Stimulated activated memory B cell treated with anti-CD40 and anti-IgM and Interleukin-4, amounts not matched to agents 10 μg/mL and 1 μg/mL and 100 μg/mL, for 72 hours (primary cell): Measurements from ENCODE around the gene GFRA1.
"Not testable (repeated sequence)": the region's sequence is repeated elsewhere in the genome, so short reads cannot be mapped to it uniquely, and the experiment has no call there.

Experiments used
- ATAC-seq: fragments of 150-1000 bp; cut with Tn5 transposase; 2 replicates; pipeline ENCODE4 v1.10.0; 2021
- H3K27ac Mint-ChIP-seq: one replicate; pipeline ENCODE4 v1.8.0; 2022; ENCODE audit warnings: mild to moderate bottlenecking, mixed read lengths
- H3K27me3 Mint-ChIP-seq: one replicate; pipeline ENCODE4 v1.8.0; 2022; ENCODE audit warnings: mixed read lengths
- H3K36me3 Mint-ChIP-seq: one replicate; pipeline ENCODE4 v1.8.0; 2022; ENCODE audit warnings: mixed read lengths
- H3K4me1 Mint-ChIP-seq: one replicate; pipeline ENCODE4 v1.8.0; 2022; ENCODE audit warnings: mixed read lengths
- H3K4me3 Mint-ChIP-seq: one replicate; pipeline ENCODE4 v1.8.0; 2022; ENCODE audit warnings: mild to moderate bottlenecking, moderate library complexity, mixed read lengths
- H3K9me3 Mint-ChIP-seq: one replicate; pipeline ENCODE4 v1.8.0; 2022; ENCODE audit warnings: mixed read lengths

GFRA1 gene

GRCh38 chr10:116038259-116038658, 234.7 kb downstream of the GFRA1 start:
- Mint-ChIP-seq H3K9me3 (peaks cover 15% of the 10 kb centered on the region), H3K4me1 (no peaks in the 10 kb centered on the region)
- ATAC-seq, result no peak

GRCh38 chr10:116035406-116035805, 237.6 kb downstream of the GFRA1 start:
- H3K27ac Mint-ChIP-seq, H3K4me3 Mint-ChIP-seq, H3K27me3 Mint-ChIP-seq, ATAC-seq, H3K4me1 Mint-ChIP-seq, H3K36me3 Mint-ChIP-seq: not testable (repeated sequence)
- H3K9me3 Mint-ChIP-seq, result peaks cover 14% of the 10 kb centered on the region

More at GRCh38 chr10:116038259-116038658, 234.7 kb downstream of the GFRA1 start:
- Mint-ChIP-seq H3K27ac (no peak overlapping the region), H3K36me3 (no peaks in the 10 kb centered on the region), H3K27me3 (no peaks in the 10 kb centered on the region), H3K4me3 (no peak overlapping the region)

DNA sequence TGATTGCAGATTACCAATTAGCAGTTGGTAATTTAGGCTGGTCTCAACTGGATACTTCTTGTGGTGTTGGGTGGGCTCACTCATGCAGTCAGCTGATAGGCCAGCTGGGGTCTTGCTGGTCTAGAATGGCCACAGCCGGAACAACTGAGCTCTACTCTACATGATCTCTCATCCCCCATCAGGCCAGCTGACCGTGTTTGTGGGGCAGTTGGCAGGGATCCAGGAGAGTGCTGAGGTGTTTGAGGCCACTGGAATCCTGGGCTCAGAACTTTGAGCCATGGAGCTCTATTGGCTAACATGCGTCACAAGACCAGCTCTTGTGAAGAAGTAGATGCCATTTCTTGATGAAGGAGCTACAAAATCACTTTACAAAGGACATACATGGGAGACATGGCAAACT, 242.4 kb downstream of the GFRA1 start:
- H3K4me3 Mint-ChIP-seq, result no peak overlapping the region
- ATAC-seq, result no peak

DNA sequence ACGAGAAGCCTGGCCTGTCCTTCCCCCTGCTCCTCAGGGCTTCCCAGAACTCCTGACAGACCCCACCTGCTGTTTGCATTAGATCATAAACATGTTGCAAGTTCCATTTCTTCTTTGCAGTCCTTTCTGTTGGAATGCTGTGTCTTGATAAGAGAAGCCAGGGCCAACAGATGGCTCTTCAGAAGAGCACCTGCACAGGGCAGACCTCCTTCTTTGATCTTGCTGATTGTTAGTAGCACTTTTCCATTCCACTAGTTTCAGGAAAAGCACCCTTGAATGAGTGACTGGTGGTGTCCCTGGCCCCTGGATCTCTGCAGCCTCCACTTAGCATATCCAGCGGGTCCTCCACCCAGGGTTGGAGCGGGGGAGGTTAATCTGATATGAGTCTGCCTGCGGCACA, 243.2 kb downstream of the GFRA1 start:
- Mint-ChIP-seq H3K27me3 (no peaks in the 10 kb centered on the region), H3K9me3 (peaks cover 17% of the 10 kb centered on the region), H3K36me3 (no peaks in the 10 kb centered on the region), H3K4me1 (no peaks in the 10 kb centered on the region), H3K27ac (no peak overlapping the region), H3K4me3 (no peak overlapping the region)
- no peak for ATAC-seq

More for the DNA sequence above, 242.4 kb downstream of the GFRA1 start:
- H3K4me1 Mint-ChIP-seq, result no peaks in the 10 kb centered on the region
- no peaks in the 10 kb centered on the region for H3K27me3 Mint-ChIP-seq
- H3K9me3 Mint-ChIP-seq, result peaks cover 17% of the 10 kb centered on the region
- no peak overlapping the region for H3K27ac Mint-ChIP-seq
- H3K36me3 Mint-ChIP-seq, result no peaks in the 10 kb centered on the region

DNA sequence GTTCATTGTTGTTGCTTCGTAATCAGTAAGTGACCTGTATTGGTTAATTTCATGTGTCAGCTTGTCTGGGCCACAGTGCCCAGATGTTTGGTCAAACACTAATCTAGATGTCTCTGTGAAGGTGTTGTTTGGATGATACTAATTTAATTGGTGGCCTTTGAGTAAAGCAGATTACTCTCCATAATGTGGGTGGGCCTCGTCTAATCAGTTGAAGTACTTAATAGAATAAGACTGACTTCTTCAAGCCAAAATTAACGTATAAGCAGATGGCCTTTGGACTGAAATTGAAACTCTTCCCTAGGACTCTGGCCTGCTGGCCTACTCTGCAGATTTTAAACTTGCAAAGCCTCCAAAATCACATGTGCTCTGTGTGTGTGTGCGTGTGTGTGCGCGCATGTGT, 245.7 kb downstream of the GFRA1 start:
- Mint-ChIP-seq H3K27ac (no peak overlapping the region), H3K36me3 (no peaks in the 10 kb centered on the region), H3K27me3 (no peaks in the 10 kb centered on the region), H3K4me1 (no peaks in the 10 kb centered on the region), H3K9me3 (peaks cover 8% of the 10 kb centered on the region), H3K4me3 (no peak overlapping the region)
- ATAC-seq, result no peak

GRCh38 chr10:116026725-116027124, 246.3 kb downstream of the GFRA1 start:
- no peak for ATAC-seq
- H3K27ac Mint-ChIP-seq, result no peak overlapping the region
- no peaks in the 10 kb centered on the region for H3K27me3 Mint-ChIP-seq
- no peak overlapping the region for H3K4me3 Mint-ChIP-seq
- peaks cover 5% of the 10 kb centered on the region for H3K9me3 Mint-ChIP-seq
- H3K4me1 Mint-ChIP-seq, result no peaks in the 10 kb centered on the region
- no peaks in the 10 kb centered on the region for H3K36me3 Mint-ChIP-seq

DNA sequence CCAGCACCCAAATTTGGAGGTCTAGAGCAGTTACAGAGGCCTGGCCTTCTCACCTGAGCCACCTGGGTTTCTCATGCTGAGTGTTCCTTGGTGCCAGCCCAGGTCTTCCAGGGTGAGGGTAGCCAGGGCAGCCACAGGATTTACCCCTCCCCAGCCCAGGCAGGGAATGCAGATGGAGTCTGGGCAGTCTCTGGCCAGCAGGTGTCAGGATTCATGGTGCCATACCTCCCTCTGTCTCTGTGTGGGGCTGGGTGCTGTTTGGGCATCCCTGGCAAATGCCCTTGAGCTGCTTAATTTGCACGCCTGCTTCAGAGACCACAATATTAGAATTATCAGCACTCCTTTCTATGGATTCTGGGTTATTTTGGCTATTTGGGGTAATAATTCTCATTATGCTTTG, 246.7 kb downstream of the GFRA1 start:
- Mint-ChIP-seq H3K27me3 (no peaks in the 10 kb centered on the region), H3K4me1 (no peaks in the 10 kb centered on the region), H3K4me3 (no peak overlapping the region), H3K9me3 (peaks cover 3% of the 10 kb centered on the region), H3K36me3 (no peaks in the 10 kb centered on the region), H3K27ac (no peak overlapping the region)
- no peak for ATAC-seq

DNA sequence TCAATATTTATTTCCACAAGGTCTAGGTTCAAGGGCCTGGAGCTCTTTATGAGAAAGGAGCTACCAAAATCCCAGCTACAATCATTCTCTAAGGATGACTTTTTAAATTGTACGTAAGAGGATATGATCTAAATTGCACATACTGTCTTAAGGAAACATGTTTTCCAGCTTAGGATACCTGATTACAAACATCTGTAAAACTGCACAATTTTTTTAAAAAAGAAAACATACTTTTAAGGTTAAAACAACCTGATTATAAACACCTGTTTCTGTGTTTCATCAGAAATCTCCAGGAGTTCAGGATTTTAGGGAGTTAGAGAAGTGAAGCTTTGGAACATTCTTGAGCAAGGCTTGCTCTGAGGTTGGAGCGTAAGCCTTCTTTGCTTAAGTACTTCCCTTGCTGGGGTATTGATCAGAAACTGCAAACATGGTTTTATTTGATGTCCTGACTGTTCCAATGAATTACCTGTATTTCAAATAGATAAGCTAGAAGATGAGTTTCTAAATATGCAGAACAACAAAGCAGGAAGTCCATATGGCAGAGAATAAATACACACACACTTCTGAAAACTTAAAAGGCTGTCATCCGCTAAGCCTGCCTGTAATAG, 248.6 kb downstream of the GFRA1 start:
- ATAC-seq, result no peak
- Mint-ChIP-seq H3K36me3 (no peaks in the 10 kb centered on the region), H3K27me3 (no peaks in the 10 kb centered on the region), H3K4me3 (no peak overlapping the region), H3K9me3 (peaks cover 9% of the 10 kb centered on the region), H3K27ac (no peak overlapping the region), H3K4me1 (no peaks in the 10 kb centered on the region)

- H3K27me3 Mint-ChIP-seq, result no peaks in the 10 kb centered on the region
- H3K27ac Mint-ChIP-seq, result no peak overlapping the region
- ATAC-seq, result no peak
- no peaks in the 10 kb centered on the region for H3K4me1 Mint-ChIP-seq
- peaks cover 12% of the 10 kb centered on the region for H3K9me3 Mint-ChIP-seq
- no peak overlapping the region for H3K4me3 Mint-ChIP-seq
- no peaks in the 10 kb centered on the region for H3K36me3 Mint-ChIP-seq
Measured at GRCh38 chr10:116017405-116017804, 255.6 kb downstream of the GFRA1 start.

GRCh38 chr10:116015583-116016333, 257.2 kb downstream of the GFRA1 start:
- no peak overlapping the region for H3K27ac Mint-ChIP-seq
- H3K9me3 Mint-ChIP-seq, result peaks cover 8% of the 10 kb centered on the region
- H3K27me3 Mint-ChIP-seq, result no peaks in the 10 kb centered on the region
- no peak overlapping the region for H3K4me3 Mint-ChIP-seq
- H3K36me3 Mint-ChIP-seq, result no peaks in the 10 kb centered on the region
- no peak for ATAC-seq
- no peaks in the 10 kb centered on the region for H3K4me1 Mint-ChIP-seq

- H3K27me3 Mint-ChIP-seq, result no peaks in the 10 kb centered on the region
- H3K9me3 Mint-ChIP-seq, result peaks cover 6% of the 10 kb centered on the region
- no peaks in the 10 kb centered on the region for H3K36me3 Mint-ChIP-seq
- no peak for ATAC-seq
- no peak overlapping the region for H3K4me3 Mint-ChIP-seq
- no peak overlapping the region for H3K27ac Mint-ChIP-seq
- no peaks in the 10 kb centered on the region for H3K4me1 Mint-ChIP-seq
Measured at GRCh38 chr10:116014871-116015582, 258.0 kb downstream of the GFRA1 start.

- H3K4me1 Mint-ChIP-seq, result no peaks in the 10 kb centered on the region
- no peak for ATAC-seq
- no peak overlapping the region for H3K4me3 Mint-ChIP-seq
- H3K9me3 Mint-ChIP-seq, result peaks cover 6% of the 10 kb centered on the region
- no peaks in the 10 kb centered on the region for H3K27me3 Mint-ChIP-seq
- H3K27ac Mint-ChIP-seq, result no peak overlapping the region
- H3K36me3 Mint-ChIP-seq, result no peaks in the 10 kb centered on the region
Measured at GRCh38 chr10:116014326-116014725, 258.7 kb downstream of the GFRA1 start.

GRCh38 chr10:116011929-116012328, 261.1 kb downstream of the GFRA1 start:
- no peak for ATAC-seq
- Mint-ChIP-seq H3K36me3 (no peaks in the 10 kb centered on the region), H3K4me3 (no peak overlapping the region), H3K4me1 (no peaks in the 10 kb centered on the region), H3K27me3 (no peaks in the 10 kb centered on the region), H3K9me3 (peaks cover 6% of the 10 kb centered on the region), H3K27ac (no peak overlapping the region)

GRCh38 chr10:116007256-116007891, 265.6 kb downstream of the GFRA1 start:
- H3K9me3 Mint-ChIP-seq, result peaks cover 3% of the 10 kb centered on the region
- H3K36me3 Mint-ChIP-seq, result no peaks in the 10 kb centered on the region
- no peak overlapping the region for H3K4me3 Mint-ChIP-seq
- no peak overlapping the region for H3K27ac Mint-ChIP-seq
- no peak for ATAC-seq
- H3K4me1 Mint-ChIP-seq, result no peaks in the 10 kb centered on the region
- no peaks in the 10 kb centered on the region for H3K27me3 Mint-ChIP-seq
